ENCODE results near the gene ATAD3C. TPM values are rescaled to one million over a fixed set of nuclear protein-coding genes. Genes with fewer than 3 reads are reported as not detected.
A peak's percentile ranks its signal among the peaks of the same experiment; 100 is the strongest.
"Not testable (repeated sequence)": the region's sequence is repeated elsewhere in the genome, so short reads cannot be mapped to it uniquely, and the experiment has no call there.

The ATAD3C gene
- total RNA-seq, 4 donors from 2014 or later, result 0.47 to 1.1 (median 0.94) TPM; not detected in 1

DNA sequence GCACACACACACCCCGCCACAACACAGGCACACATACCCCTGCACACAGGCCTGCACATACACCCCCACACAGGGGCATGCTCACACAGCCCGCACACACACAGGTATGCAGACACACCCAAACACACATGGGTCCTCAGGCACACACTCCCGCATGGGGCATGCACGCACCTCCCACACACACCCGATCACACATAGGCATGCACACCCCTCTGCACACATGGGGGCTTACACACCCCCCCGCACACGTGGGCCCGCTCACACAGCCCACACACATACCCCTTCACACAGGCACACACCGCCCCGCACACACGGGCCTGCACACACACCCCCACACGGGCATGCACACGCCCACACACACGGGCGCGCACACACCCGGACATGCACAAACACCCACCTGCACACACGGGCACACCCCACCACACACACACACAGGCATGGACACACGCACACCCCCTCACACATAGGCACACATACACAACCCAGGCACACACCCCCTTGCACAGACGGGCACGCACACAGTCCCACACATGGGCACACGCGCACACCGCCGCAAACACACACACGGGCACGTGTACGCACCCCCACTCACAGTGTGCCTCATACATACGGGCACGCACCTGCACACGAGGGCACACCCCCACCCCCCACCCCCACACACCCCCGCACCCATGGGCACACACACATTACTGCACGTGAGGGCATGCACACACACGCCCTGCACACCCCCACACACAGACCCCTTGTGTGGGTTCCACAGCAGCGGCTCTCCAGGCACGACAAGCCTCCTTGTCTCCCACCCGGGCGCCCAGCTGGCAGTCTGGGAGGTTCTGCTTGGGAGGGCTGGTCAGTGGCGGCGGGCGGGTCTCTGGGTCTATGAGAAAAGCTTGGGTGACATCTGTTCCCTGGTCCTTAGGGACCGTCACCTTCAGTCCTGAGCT is 30.3 kb downstream of the ATAD3C start:
- Histone ChIP-seq H3K27me3 (no peaks in the 10 kb centered on the region), H3K36me3 (peaks cover 0 to 72% of the 10 kb centered on the region in 2 donors), H3K27ac (no peak overlapping the region), H3K4me3 (no peak overlapping the region), H3K9me3 (no peaks in the 10 kb centered on the region), H3K4me1 (no peaks in the 10 kb centered on the region)
- TF ChIP-seq EP300 (IDR thresholded peaks at IDR 0.05), result no peak
- TF ChIP-seq, protein P1, sequence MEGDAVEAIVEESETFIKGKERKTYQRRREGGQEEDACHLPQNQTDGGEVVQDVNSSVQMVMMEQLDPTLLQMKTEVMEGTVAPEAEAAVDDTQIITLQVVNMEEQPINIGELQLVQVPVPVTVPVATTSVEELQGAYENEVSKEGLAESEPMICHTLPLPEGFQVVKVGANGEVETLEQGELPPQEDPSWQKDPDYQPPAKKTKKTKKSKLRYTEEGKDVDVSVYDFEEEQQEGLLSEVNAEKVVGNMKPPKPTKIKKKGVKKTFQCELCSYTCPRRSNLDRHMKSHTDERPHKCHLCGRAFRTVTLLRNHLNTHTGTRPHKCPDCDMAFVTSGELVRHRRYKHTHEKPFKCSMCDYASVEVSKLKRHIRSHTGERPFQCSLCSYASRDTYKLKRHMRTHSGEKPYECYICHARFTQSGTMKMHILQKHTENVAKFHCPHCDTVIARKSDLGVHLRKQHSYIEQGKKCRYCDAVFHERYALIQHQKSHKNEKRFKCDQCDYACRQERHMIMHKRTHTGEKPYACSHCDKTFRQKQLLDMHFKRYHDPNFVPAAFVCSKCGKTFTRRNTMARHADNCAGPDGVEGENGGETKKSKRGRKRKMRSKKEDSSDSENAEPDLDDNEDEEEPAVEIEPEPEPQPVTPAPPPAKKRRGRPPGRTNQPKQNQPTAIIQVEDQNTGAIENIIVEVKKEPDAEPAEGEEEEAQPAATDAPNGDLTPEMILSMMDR (IDR thresholded peaks at IDR 0.05), result no peak
- no peak for TF ChIP-seq POLR2AphosphoS5 (IDR thresholded peaks at IDR 0.05)
- no peak for TF ChIP-seq POLR2A (IDR thresholded peaks at IDR 0.05)
- WGBS, 2 donors (ENCODE audit: low coverage in 1 of 2), result 84 to 93% methylated on average over 5 to 11 of the region's 42 CpGs
- no peak for ATAC-seq

DNA sequence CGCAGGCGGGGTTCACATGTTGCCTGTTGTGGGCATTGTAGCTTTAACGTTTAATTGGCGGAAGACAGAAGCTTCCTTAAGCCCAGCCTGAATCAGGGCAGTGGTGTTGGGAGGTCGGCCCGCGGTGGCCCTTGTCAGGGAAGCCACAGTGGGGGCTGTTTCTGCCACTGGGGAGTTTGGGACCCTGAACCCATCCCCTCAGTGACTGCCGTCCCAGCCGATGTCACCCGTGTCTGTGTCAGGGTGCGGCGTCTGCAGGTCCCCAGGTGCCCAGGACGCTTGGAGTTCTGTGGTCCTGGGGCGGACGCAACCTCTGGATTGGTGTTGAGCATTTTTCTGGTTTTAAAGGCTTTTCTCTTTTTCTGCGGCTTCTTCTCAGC is 31.0 kb downstream of the ATAD3C start:
- not testable (repeated sequence) for H3K9me3 ChIP-seq, H3K27me3 ChIP-seq, H3K4me1 ChIP-seq, ATAC-seq, H3K27ac ChIP-seq, H3K4me3 ChIP-seq
- H3K36me3 ChIP-seq, result peaks cover 0 to 79% of the 10 kb centered on the region in 2 donors
- WGBS, 2 donors (ENCODE audit: low coverage in 1 of 2), result no CpG with 5 or more reads among the region's 16 CpGs

DNA sequence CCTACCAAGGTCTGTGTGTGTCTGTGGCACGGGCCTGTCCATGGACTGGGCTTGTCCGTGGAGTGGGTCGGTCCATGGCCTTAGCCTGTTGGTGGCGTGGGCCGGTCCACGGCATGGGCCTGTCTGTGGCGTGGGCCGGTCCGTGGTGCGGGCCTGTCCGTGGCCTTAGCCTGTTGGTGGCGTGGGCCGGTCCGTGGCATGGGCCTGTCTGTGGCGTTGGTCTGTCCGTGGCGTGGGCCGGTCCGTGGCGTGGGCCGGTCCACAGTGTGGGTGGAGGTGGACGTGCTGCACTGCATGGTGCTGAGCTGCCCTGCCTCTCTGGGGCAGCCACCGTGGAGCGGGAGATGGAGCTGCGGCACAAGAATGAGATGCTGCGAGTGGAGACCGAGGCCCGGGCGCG is 32.3 kb downstream of the ATAD3C start:
- no CpG with 5 or more reads among the region's 30 CpGs for WGBS, 2 donors (ENCODE audit: low coverage in 1 of 2)
- not testable (repeated sequence) for H3K9me3 ChIP-seq, H3K4me1 ChIP-seq, H3K4me3 ChIP-seq, H3K27ac ChIP-seq, H3K27me3 ChIP-seq
- peaks cover 0 to 89% of the 10 kb centered on the region in 2 donors for H3K36me3 ChIP-seq
- ATAC-seq, result peak; percentile 41

DNA sequence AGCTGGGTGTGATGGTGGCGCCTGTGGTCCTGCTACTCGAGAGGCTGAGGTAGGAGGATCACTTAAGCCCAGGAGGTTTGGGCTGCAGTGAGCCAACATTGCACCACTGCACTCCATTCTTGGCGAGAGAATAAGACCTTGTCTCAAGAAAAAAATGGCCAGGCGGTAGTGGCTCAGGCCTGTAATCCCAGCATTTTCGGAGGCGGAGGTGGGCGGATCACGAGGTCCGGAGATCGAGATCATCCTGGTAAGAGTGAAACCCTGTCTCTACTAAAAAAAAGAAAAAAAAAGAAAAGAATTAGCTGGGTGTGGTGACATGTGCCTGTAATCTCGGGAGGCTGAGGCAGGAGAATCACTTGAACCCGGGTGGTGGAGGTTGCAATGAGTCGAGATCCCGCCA is 33.4 kb downstream of the ATAD3C start:
- H3K27ac ChIP-seq, result no peak overlapping the region
- no peak overlapping the region for H3K4me3 ChIP-seq
- no peaks in the 10 kb centered on the region for H3K4me1 ChIP-seq
- H3K36me3 ChIP-seq, result peaks cover 0 to 89% of the 10 kb centered on the region in 2 donors
- H3K9me3 ChIP-seq, result no peaks in the 10 kb centered on the region
- no peak for ATAC-seq
- no peaks in the 10 kb centered on the region for H3K27me3 ChIP-seq
- 92 to 93% methylated on average over 4 to 5 of the region's 14 CpGs for WGBS, 2 donors (ENCODE audit: low coverage in 1 of 2)
- TF ChIP-seq, protein P1 (IDR thresholded peaks at IDR 0.05), result no peak
- no peak for TF ChIP-seq POLR2A (IDR thresholded peaks at IDR 0.05)

DNA sequence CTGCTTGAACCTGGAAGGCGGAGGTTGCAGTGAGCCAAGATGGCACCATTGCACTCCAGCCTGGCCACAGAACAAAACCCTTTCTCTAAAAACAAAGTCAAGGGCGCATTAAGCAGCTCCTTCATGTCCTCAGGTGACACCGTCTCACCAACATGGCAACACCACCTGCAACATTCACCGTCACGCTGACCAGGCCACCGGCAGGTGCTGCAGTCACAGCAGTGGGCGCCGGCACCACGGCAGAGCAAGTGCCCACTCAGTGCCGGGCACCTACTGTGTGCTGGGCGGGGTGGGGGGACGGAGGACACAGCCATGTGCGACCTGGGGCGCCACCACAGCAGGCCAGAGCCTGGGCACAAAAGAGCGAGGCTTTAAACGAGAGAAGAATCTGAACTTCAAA is 34.2 kb downstream of the ATAD3C start:
- TF ChIP-seq, protein P1 (IDR thresholded peaks at IDR 0.05), result no peak
- TF ChIP-seq POLR2A (IDR thresholded peaks at IDR 0.05) (no peak), EP300 (IDR thresholded peaks at IDR 0.05) (no peak), POLR2AphosphoS5 (IDR thresholded peaks at IDR 0.05) (no peak)

DNA sequence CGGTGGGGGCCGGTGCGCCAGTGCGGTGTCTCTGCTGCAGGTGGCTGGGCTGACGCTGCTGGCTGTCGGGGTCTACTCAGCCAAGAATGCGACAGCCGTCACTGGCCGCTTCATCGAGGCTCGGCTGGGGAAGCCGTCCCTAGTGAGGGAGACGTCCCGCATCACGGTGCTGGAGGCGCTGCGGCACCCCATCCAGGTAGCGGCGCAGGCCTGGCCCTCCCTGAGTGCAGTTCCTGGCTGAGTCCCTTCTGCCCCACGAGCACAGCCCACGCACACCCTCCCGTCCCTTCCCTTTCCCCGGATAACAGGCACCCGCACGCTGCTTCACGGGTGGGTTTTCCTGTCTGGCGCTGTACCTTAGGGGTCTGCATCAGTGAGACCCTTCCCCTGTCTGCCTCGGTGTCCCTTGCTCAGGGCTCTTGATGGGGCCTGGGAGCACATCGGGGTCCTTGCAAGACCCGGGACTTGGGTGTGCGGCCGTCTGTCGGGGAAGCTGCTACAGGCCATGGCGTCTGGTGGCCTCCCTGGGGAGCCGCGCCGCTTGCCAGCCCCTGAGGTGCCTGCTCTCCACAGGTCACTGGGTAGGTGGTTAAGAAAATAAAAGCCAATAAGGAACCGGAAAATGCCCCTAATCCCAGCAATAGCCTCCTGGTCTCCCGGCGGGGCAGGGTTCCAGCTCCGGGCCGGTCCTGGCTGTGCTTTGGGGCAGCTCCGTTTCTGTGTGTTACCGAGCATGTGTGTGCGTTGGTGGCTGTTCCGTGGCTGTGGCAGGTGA is 35.7 kb downstream of the ATAD3C start:
- WGBS, 2 donors (ENCODE audit: low coverage in 1 of 2), result no CpG with 5 or more reads among the region's 46 CpGs
- H3K9me3 ChIP-seq, ATAC-seq, H3K4me3 ChIP-seq, H3K4me1 ChIP-seq, H3K27me3 ChIP-seq, H3K27ac ChIP-seq: not testable (repeated sequence)
- H3K36me3 ChIP-seq, result peaks cover 0 to 94% of the 10 kb centered on the region in 2 donors

More for the DNA sequence above, 34.2 kb downstream of the ATAD3C start:
- no peaks in the 10 kb centered on the region for H3K4me1 ChIP-seq
- no peak overlapping the region for H3K4me3 ChIP-seq
- 78 to 98% methylated on average over 6 of the region's 16 CpGs for WGBS, 2 donors (ENCODE audit: low coverage in 1 of 2)
- no peak for ATAC-seq
- H3K36me3 ChIP-seq, result peaks cover 0 to 92% of the 10 kb centered on the region in 2 donors
- H3K9me3 ChIP-seq, result no peaks in the 10 kb centered on the region
- no peaks in the 10 kb centered on the region for H3K27me3 ChIP-seq
- H3K27ac ChIP-seq, result no peak overlapping the region

DNA sequence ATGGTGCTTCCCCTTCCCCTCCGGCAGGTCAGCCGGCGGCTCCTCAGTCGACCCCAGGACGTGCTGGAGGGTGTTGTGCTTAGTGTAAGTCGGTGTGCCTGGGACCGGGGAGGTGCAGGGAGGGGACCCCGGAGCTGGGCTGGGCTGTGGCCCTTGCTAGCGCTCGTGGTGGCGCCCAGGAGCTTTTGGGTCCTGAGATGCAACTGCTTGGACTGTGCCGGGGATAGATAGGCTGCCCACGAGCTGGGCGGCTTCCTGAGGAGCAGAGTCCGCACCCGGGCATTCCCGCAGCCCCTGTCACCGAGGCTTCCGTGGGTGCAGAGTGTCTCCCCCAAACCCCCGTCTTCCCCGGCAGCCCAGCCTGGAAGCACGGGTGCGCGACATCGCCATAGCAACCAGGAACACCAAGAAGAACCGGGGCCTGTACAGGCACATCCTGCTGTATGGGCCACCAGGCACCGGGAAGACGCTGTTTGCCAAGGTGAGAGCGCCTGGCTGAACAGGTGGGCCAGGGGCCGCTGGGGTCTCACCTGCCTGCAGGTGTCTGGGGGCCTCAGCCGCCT is 36.3 kb downstream of the ATAD3C start:
- not testable (repeated sequence) for H3K27ac ChIP-seq, H3K4me3 ChIP-seq, H3K27me3 ChIP-seq, H3K9me3 ChIP-seq, ATAC-seq, H3K4me1 ChIP-seq
- peaks cover 0 to 94% of the 10 kb centered on the region in 2 donors for H3K36me3 ChIP-seq
- WGBS, 2 donors (ENCODE audit: low coverage in 1 of 2), result no CpG with 5 or more reads among the region's 31 CpGs

Measured in gastroesophageal sphincter (tissue), 4 donors.